NCI-H748 (cell line): ENCODE results near the gene IGDCC3.
A peak's percentile ranks its signal among the peaks of the same experiment; 100 is the strongest.
"Not testable (repeated sequence)": the region's sequence is repeated elsewhere in the genome, so short reads cannot be mapped to it uniquely, and the experiment has no call there.

Experiments used
- DNase-seq: peaks from one replicate; lab custom pipeline; 2025; ENCODE audit not compliant: unreplicated experiment; lab: John Stamatoyannopoulos, UW

IGDCC3 gene

DNA sequence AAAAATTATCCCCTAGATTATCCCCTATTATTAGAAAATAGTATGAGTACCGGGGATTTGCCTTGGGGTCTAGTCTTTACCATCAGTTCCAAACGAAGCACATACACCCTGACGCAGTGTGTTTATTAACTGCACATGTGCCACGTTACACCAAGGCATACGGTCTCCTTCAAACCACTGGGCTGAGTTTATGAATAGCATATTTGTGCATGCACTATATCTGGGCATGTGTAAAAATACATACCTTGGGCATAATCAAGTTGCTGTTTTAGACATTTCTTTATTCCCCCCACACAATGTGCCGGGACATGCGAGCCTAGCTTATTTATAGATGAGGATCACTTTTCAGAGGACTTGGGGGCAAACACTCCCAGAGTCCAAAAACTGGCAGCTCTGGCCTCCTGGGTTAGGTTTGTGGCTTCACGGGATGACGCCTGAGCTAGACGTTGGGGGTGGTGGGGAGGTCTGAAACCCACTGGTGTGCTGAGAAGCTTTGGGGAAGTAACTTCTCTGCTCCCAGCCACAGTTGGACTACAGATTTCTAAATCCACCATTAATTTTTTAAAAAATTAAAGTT lies 28.7 kb upstream of the IGDCC3 start:
- no peak for DNase-seq

- no peak for DNase-seq
Observed at GRCh38 chr15:65405791-65406423, 28.1 kb upstream of the IGDCC3 start.

- no peak for DNase-seq
Observed at GRCh38 chr15:65404186-65404872, 26.5 kb upstream of the IGDCC3 start.

DNA sequence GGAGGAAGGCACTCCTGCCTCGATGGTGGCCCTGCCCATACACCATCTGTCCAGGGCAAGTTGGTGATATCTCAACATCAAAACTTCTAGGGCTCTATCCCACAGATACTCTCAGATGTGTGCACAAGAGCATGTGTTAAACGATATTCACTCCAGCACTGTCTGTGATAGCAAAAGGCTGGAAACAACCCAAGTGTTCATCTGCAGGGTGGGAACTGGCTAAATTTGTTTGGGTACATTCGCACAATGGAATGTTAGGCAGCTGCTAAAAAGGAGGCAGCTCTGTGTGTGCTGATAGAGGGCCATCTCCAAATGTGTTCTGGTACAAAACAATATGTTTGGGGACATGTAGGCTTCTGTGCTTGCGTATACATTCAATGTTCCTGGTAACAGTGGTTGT lies 25.2 kb upstream of the IGDCC3 start:
- DNase-seq, result no peak

GRCh38 chr15:65401611-65402240 lies 23.9 kb upstream of the IGDCC3 start:
- no peak for DNase-seq

DNA sequence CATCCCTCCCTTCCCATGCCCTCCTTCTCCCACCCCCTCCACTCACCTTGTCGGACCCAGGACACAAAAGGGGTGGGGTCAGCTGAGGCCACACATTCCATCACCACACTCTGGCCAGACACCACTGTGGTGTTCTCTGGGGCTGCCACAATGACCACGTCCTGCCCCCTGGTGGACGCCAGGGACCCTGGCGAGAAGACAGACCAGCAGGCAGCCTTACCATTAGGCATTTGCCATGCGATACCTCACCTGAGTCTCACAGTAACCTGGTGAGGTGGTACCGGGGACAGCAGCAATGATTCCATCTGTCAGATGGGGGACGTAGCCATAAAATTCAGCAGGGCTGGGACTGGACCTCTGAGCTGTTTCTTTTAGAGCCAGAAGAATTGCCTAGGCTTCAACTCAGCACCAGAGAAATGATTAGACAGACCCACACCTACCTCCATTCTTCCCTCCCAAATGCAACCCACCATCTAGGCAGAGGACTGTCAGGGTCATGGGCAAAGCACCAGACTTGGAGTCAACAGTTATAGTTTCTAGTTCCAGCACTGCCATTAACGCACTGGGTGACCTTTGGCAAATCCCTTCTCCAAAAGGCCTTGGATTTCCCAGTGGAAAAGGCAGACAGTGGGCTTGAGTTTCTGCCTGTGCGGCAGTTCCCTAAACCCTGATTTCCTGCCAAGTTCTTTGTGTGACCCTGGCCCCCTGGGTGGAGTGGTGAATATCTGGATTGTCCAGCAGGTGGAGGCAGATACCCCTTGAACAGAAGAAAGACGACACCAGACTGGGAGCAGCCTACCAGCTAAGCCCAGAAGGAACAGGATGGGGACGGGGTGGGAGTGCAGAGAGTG lies 23.2 kb upstream of the IGDCC3 start:
- DNase-seq, result peak; percentile 75

DNA sequence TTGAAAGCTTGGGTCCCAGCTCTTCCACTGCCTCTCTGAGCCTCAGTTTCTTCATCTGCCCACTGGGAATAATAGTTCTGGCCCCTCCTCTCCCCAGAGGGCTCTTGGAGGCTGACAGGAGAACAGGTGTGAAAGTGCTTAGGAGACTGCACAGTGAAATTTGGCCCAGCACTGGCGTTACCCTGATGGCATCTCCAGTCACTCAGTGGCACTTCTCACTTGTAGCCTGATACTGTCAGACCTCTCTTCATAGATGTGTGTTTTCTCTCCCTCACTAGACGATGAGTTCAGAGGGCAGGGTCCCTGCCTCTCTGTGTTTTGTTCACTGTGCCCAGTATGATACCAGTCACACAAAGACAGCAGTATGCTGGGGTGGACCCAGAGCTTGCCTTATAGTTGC lies 22.2 kb upstream of the IGDCC3 start:
- DNase-seq, result no peak

- DNase-seq, result no peak
Observed at GRCh38 chr15:65399001-65399706, 21.4 kb upstream of the IGDCC3 start.

GRCh38 chr15:65398486-65398885 lies 20.7 kb upstream of the IGDCC3 start:
- DNase-seq, result not testable (repeated sequence)

DNA sequence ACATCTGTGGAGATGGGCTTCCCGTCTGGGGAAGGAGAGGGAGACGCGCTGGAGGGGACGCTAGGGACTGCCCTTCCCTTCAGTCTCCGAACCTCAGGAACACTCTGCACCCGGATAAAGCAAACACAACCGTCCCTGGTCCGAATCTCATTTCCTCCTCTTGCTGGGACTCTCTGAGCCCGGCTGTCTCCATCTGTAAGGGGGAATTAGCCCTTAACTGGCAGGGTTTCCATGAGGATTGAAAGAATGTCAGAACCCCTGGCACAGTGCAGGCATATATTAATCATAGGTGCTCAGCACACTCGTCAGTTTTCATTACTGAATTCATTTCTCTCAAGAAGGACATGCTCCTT lies 19.1 kb upstream of the IGDCC3 start:
- no peak for DNase-seq

DNA sequence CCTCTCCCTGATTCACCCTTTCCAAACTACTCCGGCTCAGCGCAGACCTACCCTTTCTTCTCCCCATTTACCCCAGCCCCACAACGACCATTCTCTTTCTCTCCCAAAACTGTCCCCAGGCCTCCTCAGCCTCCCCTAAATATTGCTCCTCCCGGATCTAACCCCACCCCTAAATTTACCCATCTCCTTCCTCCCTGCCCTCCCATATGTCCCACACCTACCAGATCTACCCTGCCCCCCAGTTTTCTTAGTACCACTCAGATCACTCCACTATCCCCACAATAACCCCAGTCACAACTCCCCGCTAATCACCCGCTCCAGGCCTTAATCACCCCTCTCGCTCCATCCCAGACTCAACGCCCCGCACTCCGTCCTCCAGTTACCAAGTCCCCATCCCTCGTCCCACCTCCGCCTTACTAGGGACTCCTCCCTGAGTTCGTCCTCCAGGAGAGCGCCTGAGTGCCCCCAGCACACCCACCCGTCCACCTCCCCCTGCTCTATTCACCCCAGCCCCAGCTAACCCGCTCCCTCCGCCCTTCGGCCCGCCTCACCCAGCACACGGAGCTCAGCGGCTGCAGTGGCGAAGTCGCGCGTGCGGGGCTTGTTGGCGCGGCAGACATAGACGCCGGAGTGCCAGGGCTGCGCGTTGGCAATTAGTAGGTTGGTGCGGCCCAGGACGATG lies 18.6 kb upstream of the IGDCC3 start:
- peak; percentile 29 for DNase-seq

- peak; percentile 48 for DNase-seq
Observed at GRCh38 chr15:65395567-65396202, 17.9 kb upstream of the IGDCC3 start.

DNA sequence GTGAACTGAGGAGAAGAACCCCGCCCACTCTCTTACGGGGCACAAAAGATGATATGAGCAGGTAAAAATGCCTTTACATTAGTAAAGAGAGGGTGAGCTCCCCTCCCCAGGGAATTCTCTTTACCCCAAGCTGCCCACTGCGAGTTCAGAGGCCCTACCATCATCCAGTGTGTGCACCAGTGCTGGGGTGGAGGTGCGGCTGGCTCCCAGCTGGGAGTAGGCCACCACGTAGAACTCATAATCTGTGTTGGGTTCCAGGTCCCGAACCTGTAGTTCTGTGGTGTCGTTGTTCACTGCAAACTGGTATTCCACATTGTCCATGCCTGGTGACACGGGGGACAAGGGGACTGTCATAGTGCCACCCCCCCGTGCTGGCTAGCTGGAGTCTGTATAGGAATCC lies 17.1 kb upstream of the IGDCC3 start:
- no peak for DNase-seq

- no peak for DNase-seq
Observed at GRCh38 chr15:65394280-65394789, 16.5 kb upstream of the IGDCC3 start.

- DNase-seq, result no peak
Observed at GRCh38 chr15:65393557-65393956, 15.8 kb upstream of the IGDCC3 start.

GRCh38 chr15:65393091-65393490 lies 15.3 kb upstream of the IGDCC3 start:
- DNase-seq, result no peak

DNA sequence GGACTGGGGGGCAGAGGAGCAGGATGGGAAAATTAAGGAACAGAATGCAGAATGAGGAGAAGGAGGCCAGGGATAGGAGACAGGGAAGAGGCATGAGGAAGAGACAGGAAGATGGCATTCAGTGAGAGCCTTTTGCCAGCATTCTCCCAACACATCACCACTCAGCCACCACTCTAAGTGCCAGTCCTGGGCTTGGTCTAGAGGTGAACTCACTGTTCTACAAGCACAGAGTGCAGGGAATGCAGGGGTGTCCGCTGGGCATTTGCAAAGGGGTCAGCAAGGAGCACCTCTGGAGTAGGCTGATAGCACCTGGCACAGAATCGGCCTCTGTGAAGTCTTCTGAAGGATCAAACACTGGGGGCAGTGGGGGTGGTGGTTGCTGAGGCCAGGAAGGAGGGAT lies 14.6 kb upstream of the IGDCC3 start:
- no peak for DNase-seq

DNA sequence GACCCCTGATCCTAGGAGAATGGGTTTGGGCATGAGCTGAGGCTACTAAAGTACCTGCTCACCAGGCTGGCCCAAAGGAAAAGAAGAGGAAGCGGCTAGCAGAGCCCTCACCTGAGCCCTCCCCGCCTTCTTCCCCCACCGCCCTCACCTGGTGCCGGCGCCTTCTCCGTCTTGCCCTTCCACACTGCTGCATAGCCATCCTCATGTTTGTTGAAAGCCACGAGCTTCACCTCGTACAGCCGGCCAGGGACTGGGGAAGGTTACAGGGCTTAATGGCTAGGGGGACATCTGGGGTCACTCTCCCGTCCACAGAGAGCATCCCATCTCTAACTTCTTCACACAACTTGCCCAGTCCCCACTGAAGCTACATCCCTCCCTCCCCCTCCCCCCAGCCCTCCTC lies 13.9 kb upstream of the IGDCC3 start:
- no peak for DNase-seq

DNA sequence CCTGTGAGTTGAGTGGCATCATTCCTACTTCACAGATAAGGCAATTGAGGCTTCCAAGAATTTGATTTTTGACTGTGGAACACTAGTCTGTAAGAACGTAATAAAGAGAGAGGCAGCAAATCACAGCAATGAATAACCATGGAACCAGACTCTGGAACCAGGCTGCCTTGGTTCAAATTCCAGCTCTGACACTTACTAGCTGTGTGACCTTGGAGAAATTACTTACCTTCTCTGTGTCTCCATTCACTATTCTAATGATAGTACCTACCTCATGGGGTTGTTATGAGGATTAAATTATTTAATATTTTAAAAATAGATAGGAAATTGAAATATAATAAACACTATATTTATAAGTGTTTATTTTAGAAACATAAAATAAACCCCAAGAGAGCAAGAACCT lies 12.6 kb upstream of the IGDCC3 start:
- no peak for DNase-seq
